PC-9 (cell line): ENCODE data around the gene GREB1L. TPM values are rescaled to one million over a fixed set of nuclear protein-coding genes. Genes with fewer than 3 reads are reported as not detected.

Experiments
- BruUV-seq: library from RNA; stranded (reverse); fragments of 400-500 nt; replicated peaks from 2 replicates; lab custom pipeline; 2021; lab: Mats Ljungman, UMichigan
- CTCF ChIA-PET: fragments of 300-600 bp; sonication (Branson Sonifier 250); formaldehyde crosslinking; loops from one replicate; lab custom pipeline; 2022; ENCODE audit warnings: antibody characterized with exemption; lab: Charles Lee
- POLR2A ChIA-PET: fragments of 300-600 bp; sonication (Branson Sonifier 250); formaldehyde crosslinking; loops from one replicate; lab custom pipeline; 2022; ENCODE audit warnings: antibody characterized with exemption; ENCODE audit not compliant: unreplicated experiment; lab: Charles Lee
- DNase-seq, 2 experiments: peaks; one replicate each; pipeline versions ENCODE4 v3.0.0 to v3.0.0-alpha.2; 2015 to 2022; ENCODE audit warnings: mixed read lengths in 1 of 2
- H2AFZ ChIP-seq: fragments of 200-600 bp; sonication (generic); 2 replicates; pipeline ENCODE4 v1.8.1; 2017; ENCODE audit warnings: antibody characterized with exemption
- H3F3A ChIP-seq: fragments of 200-600 bp; sonication (generic); 2 replicates; pipeline ENCODE4 v1.8.1; 2017; ENCODE audit warnings: antibody characterized with exemption, mild to moderate bottlenecking, low read depth; ENCODE audit not compliant: insufficient read depth
- H3K27ac ChIP-seq: fragments of 200-600 bp; sonication (generic); 2 replicates; pipeline ENCODE4 v1.6.1; 2016; ENCODE audit warnings: mixed run types
- H3K27me3 ChIP-seq: fragments of 200-600 bp; sonication (generic); 2 replicates; pipeline ENCODE4 v1.6.1; 2016; ENCODE audit warnings: low read depth, mixed run types; ENCODE audit not compliant: insufficient read depth
- H3K36me3 ChIP-seq: fragments of 200-600 bp; sonication (generic); 2 replicates; pipeline ENCODE4 v1.6.1; 2016; ENCODE audit warnings: low read depth, mixed run types
- H3K4me1 ChIP-seq: fragments of 200-600 bp; sonication (generic); replicated peaks from 2 replicates; pipeline ENCODE4 v1.6.1; 2016; ENCODE audit warnings: mixed run types; ENCODE audit not compliant: insufficient read depth
- H3K4me2 ChIP-seq: fragments of 200-600 bp; sonication (generic); 2 replicates; pipeline ENCODE4 v1.6.1; 2017; ENCODE audit warnings: mixed run types
- H3K4me3 ChIP-seq: fragments of 200-600 bp; sonication (generic); 2 replicates; pipeline ENCODE4 v1.6.1; 2016; ENCODE audit warnings: mixed run types
- H3K79me2 ChIP-seq: fragments of 200-600 bp; sonication (generic); 2 replicates; pipeline ENCODE4 v1.6.1; 2017; ENCODE audit warnings: low read depth, mixed run types
- H3K9me2 ChIP-seq: fragments of 200-600 bp; sonication (generic); 2 replicates; pipeline ENCODE4 v1.8.1; 2017; ENCODE audit warnings: mild to moderate bottlenecking; ENCODE audit not compliant: insufficient read depth
- H3K9me3 ChIP-seq: fragments of 200-600 bp; sonication (generic); 2 replicates; pipeline ENCODE4 v1.8.1; 2016; ENCODE audit warnings: low read depth; ENCODE audit not compliant: insufficient read depth
- H4K20me1 ChIP-seq: fragments of 200-600 bp; sonication (generic); 2 replicates; pipeline ENCODE4 v1.8.1; 2017; ENCODE audit not compliant: insufficient read depth
- CTCF ChIP-seq: fragments of 200-600 bp; sonication (generic); conservative IDR thresholded peaks from 2 replicates; pipeline ENCODE4 v1.6.1; 2017; ENCODE audit warnings: mixed run types, antibody characterized with exemption, mild to moderate bottlenecking, moderate library complexity
- EZH2 ChIP-seq: fragments of 200-600 bp; sonication (generic); IDR thresholded peaks from 2 replicates; pipeline ENCODE4 v1.8.0; 2017; ENCODE audit warnings: antibody characterized with exemption, low read depth
- intact Hi-C: fragments of 100-400 bp; cut with micrococcal nuclease; formaldehyde crosslinking; loops from one replicate; pipeline ENCODE4 v1.10.0; 2022; ENCODE audit not compliant: unreplicated experiment
- total RNA-seq: library from RNA; stranded (reverse); gene quantifications from 2 replicates; pipeline ENCODE4 v1.2.3, GENCODE V29; 2021

GREB1L gene
- total RNA-seq, 1 experiment from 2014 or later = 6.0 TPM

- Histone ChIP-seq H3K4me1 (no peaks in the 10 kb centered on the region), H4K20me1 (no peaks in the 10 kb centered on the region), H2AFZ (no peak overlapping the region), H3K27ac (no peak overlapping the region), H3K9me2 (no peaks in the 10 kb centered on the region), H3K9me3 (no peaks in the 10 kb centered on the region), H3F3A (no peaks in the 10 kb centered on the region), H3K36me3 (no peaks in the 10 kb centered on the region), H3K4me2 (no peak overlapping the region), H3K4me3 (no peak overlapping the region), H3K79me2 (no peaks in the 10 kb centered on the region), H3K27me3 (no peaks in the 10 kb centered on the region)
- intact Hi-C loops = no loop called here
- DNase-seq = no peak
- no TSS peak for BruUV-seq
- CTCF ChIA-PET = no interaction called here
- TF ChIP-seq CTCF (no peak), EZH2 (no peak)
- POLR2A ChIA-PET = no interaction called here
These were observed 217.8 kb downstream of the GREB1L start for GRCh38 chr18:21459706-21460286.

GRCh38 chr18:21461460-21461859, 219.4 kb downstream of the GREB1L start:
- BruUV-seq = no TSS peak

GRCh38 chr18:21463718-21464117, 221.7 kb downstream of the GREB1L start:
- CTCF ChIA-PET = no interaction called here
- TF ChIP-seq CTCF = no peak
- no peak for TF ChIP-seq EZH2

More at GRCh38 chr18:21461460-21461859, 219.4 kb downstream of the GREB1L start:
- intact Hi-C loops = no loop called here
- ChIA-PET POLR2A (no interaction called here), CTCF (no interaction called here)
- no peaks in the 10 kb centered on the region for H3K9me2 ChIP-seq
- H3F3A ChIP-seq = no peaks in the 10 kb centered on the region
- H3K27ac ChIP-seq = no peak overlapping the region
- H3K4me1 ChIP-seq = no peaks in the 10 kb centered on the region
- no peak for DNase-seq
- no peaks in the 10 kb centered on the region for H3K79me2 ChIP-seq
- TF ChIP-seq CTCF = no peak
- H3K4me2 ChIP-seq = no peak overlapping the region
- no peak overlapping the region for H3K4me3 ChIP-seq
- no peaks in the 10 kb centered on the region for H3K27me3 ChIP-seq
- H3K9me3 ChIP-seq = no peaks in the 10 kb centered on the region
- H2AFZ ChIP-seq = no peak overlapping the region
- H3K36me3 ChIP-seq = no peaks in the 10 kb centered on the region
- no peaks in the 10 kb centered on the region for H4K20me1 ChIP-seq

More at GRCh38 chr18:21463718-21464117, 221.7 kb downstream of the GREB1L start:
- Histone ChIP-seq H4K20me1 (no peaks in the 10 kb centered on the region), H3K9me3 (no peaks in the 10 kb centered on the region), H3K4me3 (no peak overlapping the region), H3F3A (no peaks in the 10 kb centered on the region), H3K79me2 (no peaks in the 10 kb centered on the region), H3K4me1 (no peaks in the 10 kb centered on the region), H3K27ac (no peak overlapping the region), H3K4me2 (no peak overlapping the region), H3K9me2 (no peaks in the 10 kb centered on the region), H3K36me3 (no peaks in the 10 kb centered on the region), H2AFZ (no peak overlapping the region), H3K27me3 (no peaks in the 10 kb centered on the region)
- DNase-seq = no peak
- no TSS peak for BruUV-seq
- intact Hi-C loops = no loop called here
- POLR2A ChIA-PET = no interaction called here
